GM19035 (cell line): ENCODE results near the gene C1GALT1C1.
"Not testable (repeated sequence)": the region's sequence is repeated elsewhere in the genome, so short reads cannot be mapped to it uniquely, and the experiment has no call there.

Experiments
- ATAC-seq: cut with Tn5 transposase; IDR thresholded peaks from one replicate; pipeline ENCODE4 v1.9.1; 2021; ENCODE audit not compliant: unreplicated experiment

C1GALT1C1 gene

DNA sequence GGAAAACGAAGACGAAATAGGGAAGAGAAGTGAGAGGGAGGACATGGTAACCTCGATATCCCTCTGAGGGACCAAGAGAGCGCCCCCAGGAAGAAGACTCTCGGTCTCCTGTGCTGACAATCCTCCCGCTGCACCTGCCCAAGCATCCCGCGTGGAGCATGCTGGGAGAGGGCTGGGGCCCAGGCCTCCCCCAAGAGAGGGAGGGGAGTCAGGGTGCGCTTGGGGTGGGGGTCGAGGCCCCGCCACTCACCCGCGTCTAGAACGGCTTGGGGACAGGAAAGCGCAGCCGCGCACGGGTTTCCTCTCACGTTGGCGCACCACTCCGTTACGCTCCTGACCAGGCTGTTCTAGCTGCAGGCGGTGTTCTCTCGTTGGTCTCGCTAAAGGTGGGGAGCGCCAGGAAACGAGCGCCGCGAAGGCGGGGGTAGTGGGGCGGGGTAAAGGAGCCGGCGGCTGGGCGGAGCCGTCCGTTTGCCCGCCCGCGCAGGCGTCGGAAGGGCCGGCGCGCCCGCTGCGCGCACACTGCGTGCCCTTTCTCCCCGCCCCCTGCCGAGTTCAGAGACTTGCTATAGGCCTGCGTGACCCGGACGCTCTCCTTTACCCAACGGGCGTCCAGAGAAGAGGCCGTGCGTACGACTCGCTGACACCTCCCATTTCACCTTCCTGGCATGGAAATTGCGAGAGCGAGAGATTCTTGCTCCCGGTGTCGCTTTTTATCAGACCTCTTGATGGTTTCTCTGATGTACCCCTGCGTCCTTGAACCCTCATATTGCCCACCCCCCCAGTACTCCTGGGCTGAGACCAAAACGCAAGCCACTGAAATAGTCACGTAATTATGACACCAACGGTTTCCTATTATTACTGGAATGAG, at the start of gene C1GALT1C1:
C1GALT1C1 (minus strand) TSS at position 388 of the 871 bp plus-strand sequence. CDS start 2,888 bp downstream, outside the sequence.
- ATAC-seq = peak; percentile 96

DNA sequence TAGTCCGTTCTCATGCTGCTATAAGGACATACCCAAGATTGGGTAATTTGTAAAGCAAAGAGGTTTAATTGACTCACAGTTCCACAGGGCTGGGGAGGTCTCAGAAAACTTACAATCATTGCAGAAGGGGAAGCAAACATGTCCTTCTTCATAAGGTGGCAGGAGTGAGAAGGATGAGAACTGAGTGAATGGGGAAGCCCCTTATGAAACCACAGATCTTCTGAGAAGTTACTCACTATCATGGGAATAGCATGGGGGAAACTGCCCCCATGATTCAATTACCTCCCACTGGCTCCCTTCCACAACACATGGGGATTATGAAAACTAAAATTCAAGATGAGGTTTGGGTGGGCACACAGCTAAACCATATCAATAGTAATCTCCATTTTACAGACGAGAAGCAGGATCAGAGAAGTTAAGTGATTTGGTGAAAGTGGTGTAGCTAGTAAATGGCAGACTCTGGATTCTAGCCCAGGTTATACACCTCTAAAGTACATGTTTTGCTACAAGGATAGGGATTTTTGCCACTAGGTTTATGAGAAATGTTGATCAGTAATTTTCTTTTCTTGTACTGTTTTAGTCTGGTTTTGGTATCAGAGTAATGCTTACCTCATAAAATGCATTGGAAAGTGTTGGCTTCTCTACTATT, 47.3 kb upstream of the C1GALT1C1 start:
- ATAC-seq = no peak

DNA sequence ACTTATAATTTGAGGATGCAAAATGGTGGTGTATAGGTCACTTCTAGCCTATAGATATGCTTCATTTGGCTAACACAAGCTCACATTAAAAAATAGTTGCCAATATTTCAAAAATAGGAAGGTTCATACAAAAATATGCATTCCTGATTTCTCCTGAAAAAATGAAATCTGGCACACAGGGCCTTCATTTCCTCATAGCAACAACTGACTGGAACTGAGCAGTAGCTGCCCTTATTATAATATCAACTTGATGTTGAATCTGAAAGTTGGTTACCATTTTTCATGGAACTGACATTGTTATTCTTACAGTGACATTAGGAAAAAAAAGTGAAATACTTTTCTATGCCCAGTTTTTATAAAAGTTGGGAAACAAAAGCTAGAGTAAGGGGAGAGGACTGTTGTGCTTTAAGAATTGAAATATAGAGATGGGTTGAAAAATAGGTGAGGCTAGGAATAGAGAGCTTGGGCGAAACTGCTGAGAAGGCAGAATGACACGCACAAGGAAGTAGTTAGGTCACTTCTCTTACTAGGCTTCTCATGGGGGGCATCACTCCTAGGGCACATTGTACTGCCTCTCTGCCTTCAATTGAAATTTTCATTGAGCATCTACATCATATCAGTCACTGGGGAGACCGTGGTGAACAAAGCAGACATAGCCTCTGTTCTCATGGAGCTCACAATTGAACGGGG, 43.1 kb upstream of the C1GALT1C1 start:
- no peak for ATAC-seq

DNA sequence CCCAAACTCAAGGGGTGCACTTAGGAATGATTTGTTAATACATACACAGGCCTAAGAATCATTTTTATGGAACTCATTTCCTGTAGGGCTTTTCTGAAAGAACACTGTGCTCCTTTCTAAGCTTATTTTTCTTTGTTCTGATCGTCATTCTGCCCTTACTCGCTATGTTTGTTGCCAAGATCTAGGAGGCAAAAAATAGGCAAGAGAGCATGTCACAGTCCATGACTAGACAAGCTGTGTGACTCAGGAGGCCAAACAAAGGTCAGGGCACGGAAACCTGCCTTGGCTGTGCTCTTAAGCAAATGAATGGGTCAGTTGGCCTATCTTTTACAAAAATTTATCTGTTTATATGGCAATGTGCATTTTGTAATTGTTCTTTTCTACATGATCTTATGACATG, 42.5 kb upstream of the C1GALT1C1 start:
- no peak for ATAC-seq

DNA sequence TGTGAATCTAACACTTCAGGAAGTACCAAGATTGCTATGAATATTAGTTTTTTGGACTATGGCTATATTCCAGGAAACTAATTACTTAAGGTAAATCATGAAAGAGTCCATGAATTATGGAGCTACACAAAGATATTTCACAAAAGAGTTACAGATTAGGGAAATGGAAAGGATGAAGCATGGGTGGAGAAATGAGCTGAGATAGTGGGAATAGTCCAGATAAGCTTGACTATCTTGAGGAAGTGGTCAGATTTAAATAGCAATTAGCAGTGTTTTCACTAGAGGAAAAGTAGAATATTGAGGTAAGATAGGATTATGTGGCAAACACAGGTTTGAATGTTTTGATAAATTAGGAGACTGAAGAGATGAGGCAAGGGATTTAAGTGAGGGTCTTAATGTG, 42.1 kb upstream of the C1GALT1C1 start:
- ATAC-seq = no peak

DNA sequence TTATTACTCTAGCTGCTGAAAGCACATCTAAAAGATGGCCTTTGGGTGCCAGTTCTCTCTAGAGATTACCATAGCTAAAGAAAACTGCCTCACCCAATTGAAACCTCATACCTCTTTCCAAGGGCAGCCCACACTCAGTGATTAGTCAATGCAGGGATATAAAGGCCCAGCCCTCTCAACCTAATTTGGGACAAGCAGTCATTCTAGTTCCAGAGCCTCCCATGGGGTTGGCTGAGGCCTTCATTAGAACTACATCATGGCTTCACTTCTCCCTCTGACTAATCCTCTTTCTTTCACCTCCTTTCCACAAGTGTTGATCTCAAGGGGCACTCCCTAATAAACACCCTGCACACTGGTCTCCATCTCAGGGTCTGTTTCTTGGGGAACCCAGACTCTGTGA, 38.5 kb upstream of the C1GALT1C1 start:
- ATAC-seq = no peak

DNA sequence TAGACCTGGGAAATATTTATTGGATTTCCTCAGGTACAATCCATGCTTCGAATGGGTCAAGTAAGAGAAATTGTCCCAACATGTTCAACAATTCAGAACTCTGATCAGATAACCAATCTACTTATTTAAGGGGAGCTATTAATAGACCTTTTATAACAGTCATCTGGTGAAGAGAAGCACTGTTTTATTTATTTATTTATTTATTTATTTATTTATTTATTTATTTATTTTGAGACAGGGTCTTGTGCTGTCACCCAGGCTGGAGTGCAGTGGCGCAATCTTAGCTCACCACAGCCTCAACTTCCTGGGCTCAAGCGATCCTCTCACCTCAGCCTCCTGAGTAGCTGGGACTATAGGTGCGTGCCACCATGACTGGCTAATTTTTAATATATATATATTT, 34.7 kb upstream of the C1GALT1C1 start:
- ATAC-seq = not testable (repeated sequence)

DNA sequence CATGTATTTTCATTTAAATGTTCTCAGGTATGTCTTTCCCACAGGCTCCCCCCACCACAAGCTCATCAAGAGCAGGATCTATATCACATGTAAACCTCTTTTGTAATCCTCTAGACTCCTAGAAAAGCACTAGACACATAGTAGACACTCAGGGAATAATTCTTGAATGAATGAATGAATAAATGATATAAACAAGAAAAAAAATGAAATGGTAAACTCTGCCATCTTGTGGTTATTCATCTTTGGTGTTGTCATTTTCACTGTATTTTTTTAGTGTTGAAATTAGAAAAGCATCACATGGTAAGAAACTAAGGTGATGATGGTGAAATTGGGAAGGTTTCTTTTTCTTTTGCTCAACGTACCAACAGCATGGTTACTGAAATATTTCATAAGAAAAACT, 34.2 kb upstream of the C1GALT1C1 start:
- no peak for ATAC-seq

DNA sequence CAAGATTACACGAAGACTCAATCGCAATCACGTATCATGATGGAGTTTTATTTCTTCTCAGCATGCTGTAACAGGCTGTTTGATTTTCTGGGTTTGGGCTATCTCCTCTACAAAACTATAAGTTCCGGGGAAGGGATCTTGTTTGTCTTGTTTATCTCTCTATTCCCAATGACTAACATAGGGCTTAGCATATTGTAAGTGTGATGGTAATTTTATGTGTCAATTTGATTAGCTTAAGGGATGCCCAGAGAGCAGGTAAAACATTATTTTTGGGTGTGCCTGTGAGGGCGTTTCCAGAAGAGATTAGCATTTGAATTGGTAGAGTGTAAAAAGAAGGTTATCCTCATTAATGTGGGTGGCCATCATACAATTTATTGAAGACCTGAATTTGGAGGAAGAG, 32.8 kb upstream of the C1GALT1C1 start:
- no peak for ATAC-seq

DNA sequence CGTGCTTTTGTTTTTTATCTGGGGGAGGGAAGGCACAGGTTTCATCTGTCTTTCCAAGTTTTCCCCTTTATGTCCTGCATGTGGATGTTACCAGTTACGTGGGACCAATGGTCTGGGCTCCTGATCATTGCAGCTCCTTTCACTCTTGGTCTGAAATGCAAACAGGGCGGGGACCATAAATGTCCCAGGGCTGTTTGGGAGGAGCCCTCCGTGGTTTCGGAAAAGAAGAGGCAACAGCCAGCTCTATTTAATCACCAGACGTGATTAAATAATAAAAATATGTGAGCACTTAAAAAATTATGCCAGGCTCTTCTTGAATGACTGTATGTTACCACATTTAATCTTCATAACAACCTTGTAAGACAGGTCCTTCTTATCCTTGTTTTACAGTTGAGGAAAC, 30.8 kb upstream of the C1GALT1C1 start:
- no peak for ATAC-seq

DNA sequence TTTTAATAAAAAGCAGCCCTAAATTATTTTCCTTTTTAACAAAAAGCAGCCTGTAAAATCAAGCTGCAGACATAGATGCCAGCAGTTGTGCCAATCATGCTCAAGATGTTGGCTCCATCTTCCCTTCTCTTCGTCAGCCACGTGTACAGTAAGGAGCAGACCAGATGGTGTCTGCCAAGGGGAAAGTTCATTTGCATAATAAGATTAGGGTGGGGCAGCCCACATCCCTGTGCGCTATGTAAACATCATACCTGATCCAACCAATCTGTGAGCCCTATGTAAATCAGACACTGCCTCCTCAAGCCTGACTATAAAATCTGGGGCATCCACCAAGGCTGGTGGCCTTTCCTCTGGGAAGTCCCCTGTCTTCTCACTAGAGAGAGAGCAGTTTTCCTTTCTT, 23.1 kb upstream of the C1GALT1C1 start:
- no peak for ATAC-seq

DNA sequence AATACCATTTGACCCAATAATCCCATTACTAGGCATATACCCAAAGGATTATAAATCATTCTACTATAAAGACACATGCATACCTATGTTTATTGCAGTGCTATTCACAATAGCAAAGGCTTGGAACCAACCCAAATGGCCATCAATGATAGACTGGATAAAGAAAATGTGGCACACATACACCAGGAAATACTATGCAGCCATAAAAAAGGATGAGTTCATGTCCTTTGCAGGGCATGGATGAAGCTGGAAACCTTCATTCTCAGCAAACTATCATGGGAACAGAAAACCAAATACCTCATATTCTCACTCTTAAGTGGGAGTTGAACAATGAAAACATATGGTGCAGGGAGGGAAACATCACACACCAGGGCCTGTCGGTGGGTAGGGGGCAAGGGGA, 22.4 kb upstream of the C1GALT1C1 start:
- ATAC-seq = not testable (repeated sequence)

DNA sequence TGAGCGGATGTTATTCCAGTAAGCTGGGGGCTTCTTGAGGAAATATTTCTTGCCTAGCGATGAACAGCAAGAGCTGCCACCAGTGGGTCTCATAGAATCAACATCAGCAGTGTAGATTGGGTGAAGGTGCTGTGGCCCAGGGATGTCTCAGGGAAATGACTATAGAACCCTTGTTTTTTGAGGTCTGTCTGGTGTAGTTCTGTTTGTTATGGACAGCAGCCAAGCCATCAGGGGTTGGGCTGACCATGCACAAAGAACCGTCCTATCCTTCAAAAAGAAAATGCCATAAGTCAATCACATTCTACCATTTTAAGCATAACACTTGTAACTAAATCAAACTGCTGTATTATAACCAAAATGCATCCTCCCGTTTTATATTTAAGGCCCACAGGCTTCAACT, 17.3 kb upstream of the C1GALT1C1 start:
- ATAC-seq = no peak

DNA sequence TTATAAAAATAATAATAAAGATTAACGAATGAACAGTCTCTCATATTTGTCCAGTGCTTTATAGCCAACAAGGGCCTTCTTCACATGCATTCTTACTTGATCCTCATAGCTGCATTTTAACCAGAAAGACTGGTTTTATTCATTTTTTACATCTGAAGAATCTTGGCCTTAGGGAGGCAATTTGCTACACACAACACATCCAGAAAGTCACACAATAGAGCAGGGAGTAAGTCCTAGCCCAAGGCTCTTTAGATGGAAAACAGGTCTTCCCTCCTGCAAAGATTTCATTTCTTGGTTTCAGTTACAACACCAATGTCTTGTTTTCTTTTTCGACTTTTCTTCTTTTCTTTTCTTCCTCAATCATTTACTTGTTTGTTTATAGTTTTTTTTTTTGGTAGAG, 13.0 kb upstream of the C1GALT1C1 start:
- ATAC-seq = no peak

DNA sequence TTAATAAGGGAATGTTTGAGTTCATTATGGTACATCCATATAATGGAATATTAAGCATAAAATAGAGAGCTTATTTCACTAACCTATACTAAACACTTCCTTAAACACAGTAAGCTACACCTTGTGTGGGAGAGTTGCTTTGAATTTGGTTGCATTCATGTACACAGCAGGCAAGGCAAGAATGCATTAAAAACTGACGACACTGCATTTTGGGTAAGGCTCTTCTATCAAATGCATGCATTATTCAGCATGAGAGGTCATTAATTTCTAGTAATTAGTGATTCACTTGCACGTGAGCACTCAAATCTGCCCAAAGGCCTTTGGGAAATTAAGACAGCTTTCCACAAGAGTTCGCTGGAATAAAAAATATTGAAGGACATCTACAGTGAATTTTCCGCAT, 8.8 kb upstream of the C1GALT1C1 start:
- ATAC-seq = no peak

DNA sequence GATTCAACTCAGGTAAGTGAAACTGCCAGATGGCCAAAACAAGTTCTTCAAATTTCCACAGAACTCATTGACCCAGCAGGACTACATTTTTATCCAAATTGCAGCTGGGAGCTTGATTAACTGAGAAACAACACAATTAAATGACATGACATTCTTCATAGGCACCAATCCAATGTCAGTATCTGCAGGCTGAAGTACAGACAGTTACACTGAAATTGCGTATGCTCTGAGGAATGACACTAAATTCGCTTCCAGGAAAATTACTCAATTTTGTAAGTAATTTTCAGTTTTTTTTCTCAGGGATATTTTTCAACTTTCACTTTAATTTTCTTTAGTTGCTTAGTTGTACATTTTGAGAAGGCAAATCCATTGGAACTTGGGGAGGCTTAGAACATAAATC, 4.5 kb downstream of the C1GALT1C1 start:
- ATAC-seq = no peak

DNA sequence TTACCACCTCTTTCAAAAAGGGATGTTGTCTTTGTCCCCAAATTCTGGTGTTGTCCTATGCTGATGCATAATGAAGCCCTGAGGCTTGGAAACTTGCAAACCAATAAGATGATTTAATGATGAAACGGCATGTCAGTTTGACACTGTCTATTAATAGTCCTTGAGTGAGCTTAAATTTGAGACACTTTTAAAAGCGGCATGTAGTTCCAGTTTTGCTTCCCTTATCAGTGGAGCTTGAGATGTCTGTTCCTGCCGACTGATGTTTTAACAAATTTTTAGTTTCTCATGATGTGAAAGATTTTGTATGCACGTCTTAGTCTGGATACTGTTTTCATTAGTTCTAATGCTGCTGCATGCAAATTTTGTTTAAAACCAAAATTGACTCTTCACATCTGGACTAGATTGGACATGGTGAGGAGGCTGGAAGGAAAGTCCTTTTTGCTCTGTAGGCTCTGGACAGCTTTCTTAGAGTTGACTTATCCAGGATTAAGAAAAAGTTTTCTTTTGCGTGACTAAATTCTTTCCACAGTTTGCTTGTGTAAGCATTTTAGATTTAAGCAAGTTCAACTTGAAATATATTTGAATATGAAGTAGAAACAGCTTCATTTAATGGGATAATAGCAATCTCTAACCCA, 11.7 kb downstream of the C1GALT1C1 start:
- no peak for ATAC-seq

DNA sequence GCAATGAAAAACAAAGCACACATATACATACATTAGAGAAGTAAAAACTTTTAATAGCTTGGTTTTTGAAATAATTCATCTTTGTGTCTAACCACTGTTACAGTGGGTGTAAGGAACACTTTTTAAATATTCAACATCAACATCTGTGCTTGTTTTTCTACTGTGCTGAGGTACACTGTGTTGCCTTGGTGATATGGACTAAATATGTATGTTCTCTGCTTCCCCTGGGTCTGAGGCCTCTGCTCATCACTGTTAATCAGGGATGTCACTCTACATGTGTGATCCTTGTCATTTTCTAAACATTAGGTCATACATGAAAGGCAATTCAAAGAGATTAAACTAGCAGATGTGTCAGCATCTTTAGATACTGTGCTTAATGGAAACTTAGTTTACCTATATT, 15.0 kb downstream of the C1GALT1C1 start:
- no peak for ATAC-seq

DNA sequence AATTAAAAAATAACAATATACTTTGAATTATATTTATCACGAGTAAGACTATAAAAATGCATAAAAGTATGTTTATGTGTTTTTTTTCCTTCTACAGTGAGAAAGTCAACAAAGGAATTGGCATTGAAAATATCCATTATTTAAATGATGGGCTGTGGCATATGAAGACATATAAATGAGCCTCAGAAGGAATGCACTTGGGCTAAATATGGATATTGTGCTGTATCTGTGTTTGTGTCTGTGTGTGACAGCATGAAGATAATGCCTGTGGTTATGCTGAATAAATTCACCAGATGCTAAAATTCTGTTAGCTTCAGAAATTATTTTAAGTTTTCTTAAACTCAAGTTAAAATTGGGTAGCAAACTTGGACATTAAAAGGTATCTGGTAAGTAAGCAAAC, 17.8 kb downstream of the C1GALT1C1 start:
- no peak for ATAC-seq

DNA sequence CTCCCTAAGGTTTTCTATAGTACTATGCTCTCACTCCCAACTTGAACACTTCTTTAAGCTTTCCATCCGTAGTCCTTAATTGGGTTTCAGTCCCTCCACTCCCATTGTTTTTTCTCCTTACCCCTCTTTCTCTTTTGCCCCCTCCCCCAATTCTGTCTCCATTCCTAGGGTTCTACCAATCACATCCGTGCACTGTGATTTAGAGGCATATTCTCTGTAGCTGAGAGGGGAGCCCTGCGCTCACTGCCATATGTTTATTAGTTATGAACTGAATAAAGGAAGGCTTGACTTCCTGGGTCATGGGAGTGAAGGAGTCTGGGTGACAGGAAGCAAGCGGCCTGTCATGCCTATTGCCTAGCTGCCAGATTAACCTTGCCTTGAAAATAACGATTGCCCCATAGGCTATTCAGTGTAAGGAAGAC, 25.5 kb downstream of the C1GALT1C1 start:
- ATAC-seq = peak; percentile 52

DNA sequence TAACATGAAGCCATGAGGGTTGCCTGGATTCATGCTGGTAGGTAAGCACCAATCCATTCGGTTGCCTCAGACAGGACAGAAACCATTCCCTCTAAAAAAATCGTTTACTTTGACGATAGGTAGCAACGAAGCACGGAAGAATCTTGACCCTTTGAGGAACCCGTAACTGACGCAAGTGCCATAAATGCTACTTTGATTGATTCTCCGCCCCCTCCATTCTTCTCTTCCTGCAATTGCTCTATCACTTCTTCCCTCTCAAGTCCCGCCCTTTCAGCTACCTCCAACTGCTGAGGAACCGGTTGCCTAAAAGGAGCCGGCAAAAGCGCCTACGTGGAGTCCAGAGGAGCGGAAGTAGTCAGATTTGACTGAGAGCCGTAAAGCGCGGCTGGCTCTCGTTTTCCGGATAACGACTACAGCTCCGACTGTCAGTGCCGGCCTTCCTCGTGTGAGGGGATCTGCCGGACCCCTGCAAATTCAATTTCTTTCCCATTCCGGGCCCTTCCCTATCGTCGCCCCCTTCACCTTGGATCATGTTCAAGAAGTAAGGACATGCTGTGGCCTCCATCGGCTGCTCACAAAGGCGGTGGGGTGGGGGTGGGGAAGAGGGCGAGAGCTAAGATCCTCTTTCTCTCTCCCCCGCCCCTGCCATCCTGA, 26.0 kb downstream of the C1GALT1C1 start, which contains the start of gene MCTS1:
MCTS1 (plus strand) TSS at position 395 of the 654 bp plus-strand sequence; CDS start at position 531, 136 bp downstream.
- peak; percentile 83 for ATAC-seq
